Large intestine (tissue), 3 donors: ENCODE results near the gene MOB3B. TPM values are rescaled to one million over a fixed set of nuclear protein-coding genes. Genes with fewer than 3 reads are reported as not detected.

Experiments used
- DNase-seq, 2 donors: peaks; one replicate each; pipeline versions ENCODE4 v3.0.0 to v3.0.0-alpha.2; 2013
- H3K27ac ChIP-seq: one replicate; pipeline ENCODE4 v1.5.1; 2013; ENCODE audit warnings: low read length
- H3K27me3 ChIP-seq: 2 replicates; pipeline ENCODE4 v1.6.1; 2013; ENCODE audit warnings: low read length; ENCODE audit not compliant: control insufficient read depth, insufficient read depth
- H3K36me3 ChIP-seq: 2 replicates; pipeline ENCODE4 v1.6.1; 2013; ENCODE audit warnings: low read length; ENCODE audit not compliant: control insufficient read depth, insufficient read depth
- H3K4me1 ChIP-seq: one replicate; pipeline ENCODE4 v1.6.1; 2013; ENCODE audit warnings: low read length; ENCODE audit not compliant: control insufficient read depth, insufficient read depth
- H3K4me3 ChIP-seq: one replicate; pipeline ENCODE4 v1.5.1; 2013; ENCODE audit warnings: low read length
- H3K9me3 ChIP-seq: one replicate; pipeline ENCODE4 v1.6.1; 2013; ENCODE audit warnings: mild to moderate bottlenecking, low read depth, low read length, moderate library complexity; ENCODE audit not compliant: control insufficient read depth
- WGBS: methylation state at CpG from one replicate; pipeline ENCODE4 v1.1.5; 2013; ENCODE audit warnings: low lambda C conversion rate; ENCODE audit not compliant: insufficient coverage; 5-methylcytosine and 5-hydroxymethylcytosine counted together
- polyA plus RNA-seq: library from polyadenylated mRNA; unstranded; fragments of 120-200 nt; gene quantifications from one replicate; pipeline ENCODE4 v1.2.1, GENCODE V29; 2013

Gene MOB3B
- polyA plus RNA-seq, 1 donor: 34.7 TPM

- H3K4me1 ChIP-seq: peaks cover 79% of the 10 kb centered on the region
- H3K27ac ChIP-seq: peak overlapping the region; percentile 87
- H3K36me3 ChIP-seq: no peaks in the 10 kb centered on the region
- DNase-seq: peak; percentile 60 to 77
- H3K4me3 ChIP-seq: no peak overlapping the region
- no peaks in the 10 kb centered on the region for H3K27me3 ChIP-seq
- WGBS: no CpG with 5 or more reads among the region's 7 CpGs
- H3K9me3 ChIP-seq: no peaks in the 10 kb centered on the region
Measured at GRCh38 chr9:27368316-27368985, 161.2 kb downstream of the MOB3B start.

GRCh38 chr9:27367921-27368315, 161.7 kb downstream of the MOB3B start:
- H3K4me3 ChIP-seq: no peak overlapping the region
- H3K9me3 ChIP-seq: no peaks in the 10 kb centered on the region
- peak overlapping the region; percentile 87 for H3K27ac ChIP-seq
- 71% methylated on average over 2 of the region's 3 CpGs for WGBS
- no peaks in the 10 kb centered on the region for H3K27me3 ChIP-seq
- H3K36me3 ChIP-seq: no peaks in the 10 kb centered on the region
- DNase-seq: no peak
- H3K4me1 ChIP-seq: peaks cover 74% of the 10 kb centered on the region

- DNase-seq: peak in 1 of 2 donors; percentile 19
- no CpG with 5 or more reads among the region's 6 CpGs for WGBS
- Histone ChIP-seq H3K27ac (peak overlapping the region; percentile 87), H3K4me3 (no peak overlapping the region), H3K27me3 (no peaks in the 10 kb centered on the region), H3K4me1 (peaks cover 72% of the 10 kb centered on the region), H3K36me3 (no peaks in the 10 kb centered on the region), H3K9me3 (no peaks in the 10 kb centered on the region)
Measured at GRCh38 chr9:27367175-27367798, 162.3 kb downstream of the MOB3B start.

DNA sequence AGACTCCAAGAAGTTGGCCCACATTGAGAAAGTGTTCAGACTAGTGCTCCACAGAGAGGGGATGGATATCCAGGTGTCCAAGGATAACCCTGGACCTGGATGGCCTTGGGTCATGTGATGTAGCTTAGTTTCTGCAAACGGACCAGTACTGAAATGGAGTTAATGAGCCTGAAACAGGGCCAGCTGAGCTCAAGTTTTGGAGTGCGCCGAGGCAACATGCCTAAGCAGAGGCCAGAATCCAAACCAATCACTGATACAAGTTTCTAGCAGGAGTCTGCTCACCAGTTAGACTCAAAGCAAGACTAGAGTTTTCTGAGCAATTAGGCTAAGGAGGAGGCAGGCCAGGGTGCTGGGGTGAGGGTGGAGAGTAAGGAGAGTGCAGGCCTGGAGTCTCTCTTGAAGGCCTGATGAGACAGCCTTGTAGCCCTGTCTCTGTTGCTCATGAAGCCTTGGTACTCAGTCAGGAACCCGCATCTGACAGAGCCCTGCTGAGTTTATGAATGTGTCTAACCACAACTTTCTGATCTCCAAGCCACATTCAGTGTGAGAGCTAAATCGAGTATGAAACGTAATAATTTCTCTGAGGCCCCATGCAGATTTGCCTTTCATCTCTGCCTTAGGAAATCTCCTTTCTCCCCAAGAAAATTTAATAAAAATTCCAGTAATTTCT, 163.8 kb downstream of the MOB3B start:
- peaks cover 72% of the 10 kb centered on the region for H3K4me1 ChIP-seq
- DNase-seq: peak in 1 of 2 donors; percentile 46
- H3K27me3 ChIP-seq: no peaks in the 10 kb centered on the region
- no peaks in the 10 kb centered on the region for H3K9me3 ChIP-seq
- no peaks in the 10 kb centered on the region for H3K36me3 ChIP-seq
- no peak overlapping the region for H3K4me3 ChIP-seq
- H3K27ac ChIP-seq: peak overlapping the region; percentile 87
- 90% methylated on average over 2 of the region's 6 CpGs for WGBS

DNA sequence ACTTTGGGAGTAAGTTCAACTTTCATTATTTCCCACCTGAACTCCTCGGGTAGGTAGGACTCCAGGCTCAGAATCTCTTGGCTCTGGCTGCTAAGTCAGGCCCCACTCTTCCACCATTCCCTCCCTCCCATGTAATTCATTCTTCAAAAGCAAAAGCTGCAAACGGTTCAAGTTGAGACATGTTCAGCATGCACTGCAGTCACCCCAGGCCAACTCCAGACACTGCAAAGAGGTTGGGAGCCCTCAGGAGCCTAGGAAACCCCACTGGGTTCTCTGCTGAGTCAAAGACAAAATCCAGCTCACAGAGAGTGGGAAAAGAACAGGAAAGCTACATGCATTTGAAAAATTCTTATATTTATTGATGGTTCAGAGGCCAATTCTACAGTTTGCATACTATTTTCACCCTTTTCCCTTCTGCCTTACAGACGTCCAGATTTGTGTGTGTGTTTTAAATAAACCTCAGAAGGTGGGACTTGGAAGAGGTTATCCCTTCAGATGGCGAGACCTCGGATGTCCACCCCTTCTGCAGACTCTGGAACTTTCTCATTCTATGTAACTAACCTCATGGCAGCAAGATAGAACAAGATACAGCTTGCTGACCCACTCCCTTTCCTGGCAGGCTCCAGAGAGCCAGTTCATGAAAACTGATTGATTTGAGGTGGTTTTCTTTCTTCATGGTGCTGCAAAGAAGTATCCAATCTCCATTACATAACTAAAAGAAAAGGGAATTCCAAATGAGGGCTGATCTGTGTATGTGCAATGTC, 167.0 kb downstream of the MOB3B start:
- Histone ChIP-seq H3K9me3 (no peaks in the 10 kb centered on the region), H3K36me3 (peaks cover 7% of the 10 kb centered on the region), H3K4me3 (no peak overlapping the region), H3K4me1 (peaks cover 40% of the 10 kb centered on the region), H3K27ac (peak overlapping the region; percentile 61), H3K27me3 (no peaks in the 10 kb centered on the region)
- DNase-seq: peak in 1 of 2 donors; percentile 28
- WGBS: no CpG with 5 or more reads among the region's 5 CpGs

- peak; percentile 54 to 84 for DNase-seq
- WGBS: no CpG with 5 or more reads among the region's 4 CpGs
- Histone ChIP-seq H3K4me3 (no peak overlapping the region), H3K27ac (peak overlapping the region; percentile 61), H3K4me1 (peaks cover 33% of the 10 kb centered on the region), H3K9me3 (no peaks in the 10 kb centered on the region), H3K36me3 (peaks cover 11% of the 10 kb centered on the region), H3K27me3 (no peaks in the 10 kb centered on the region)
Measured at GRCh38 chr9:27361492-27361891, 168.1 kb downstream of the MOB3B start.

- no peak overlapping the region for H3K27ac ChIP-seq
- H3K27me3 ChIP-seq: no peaks in the 10 kb centered on the region
- no CpG with 5 or more reads among the region's 6 CpGs for WGBS
- no peak for DNase-seq
- H3K4me1 ChIP-seq: peaks cover 22% of the 10 kb centered on the region
- H3K36me3 ChIP-seq: peaks cover 15% of the 10 kb centered on the region
- no peak overlapping the region for H3K4me3 ChIP-seq
- no peaks in the 10 kb centered on the region for H3K9me3 ChIP-seq
Measured at GRCh38 chr9:27359763-27360162, 169.9 kb downstream of the MOB3B start.

- H3K4me1 ChIP-seq: peaks cover 29% of the 10 kb centered on the region
- H3K4me3 ChIP-seq: no peak overlapping the region
- H3K36me3 ChIP-seq: peaks cover 17% of the 10 kb centered on the region
- DNase-seq: no peak
- no peak overlapping the region for H3K27ac ChIP-seq
- no peaks in the 10 kb centered on the region for H3K27me3 ChIP-seq
- no peaks in the 10 kb centered on the region for H3K9me3 ChIP-seq
Measured at GRCh38 chr9:27358007-27358406, 171.6 kb downstream of the MOB3B start.

GRCh38 chr9:27356446-27356845, 173.2 kb downstream of the MOB3B start:
- Histone ChIP-seq H3K27me3 (no peaks in the 10 kb centered on the region), H3K27ac (no peak overlapping the region), H3K4me3 (no peak overlapping the region), H3K4me1 (peaks cover 24% of the 10 kb centered on the region), H3K9me3 (no peaks in the 10 kb centered on the region), H3K36me3 (peaks cover 20% of the 10 kb centered on the region)
- WGBS: 80% methylated on average over 1 of the region's 2 CpGs
- DNase-seq: peak in 1 of 2 donors; percentile 36

DNA sequence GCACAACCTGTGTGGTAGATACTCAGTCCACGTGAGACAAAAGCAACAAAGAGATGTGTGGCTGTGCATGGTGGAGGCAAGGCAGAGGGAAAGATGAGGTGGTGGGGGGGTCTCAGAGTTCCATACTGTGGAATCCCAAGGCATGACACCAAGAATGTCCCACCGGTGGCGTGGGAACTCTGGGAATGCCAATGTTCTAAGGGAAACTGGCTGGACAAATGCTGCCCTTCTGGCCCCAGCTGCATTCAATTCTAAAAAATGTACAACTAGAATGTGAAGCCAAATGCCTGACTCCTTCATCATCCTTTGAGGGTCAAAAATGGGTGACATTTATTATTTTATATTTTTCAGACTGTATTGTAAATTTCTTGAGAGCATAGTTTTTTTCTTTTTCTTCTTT, 174.4 kb downstream of the MOB3B start:
- DNase-seq: no peak
- H3K4me3 ChIP-seq: no peak overlapping the region
- peaks cover 20% of the 10 kb centered on the region for H3K36me3 ChIP-seq
- H3K27me3 ChIP-seq: no peaks in the 10 kb centered on the region
- peaks cover 20% of the 10 kb centered on the region for H3K4me1 ChIP-seq
- no peaks in the 10 kb centered on the region for H3K9me3 ChIP-seq
- no peak overlapping the region for H3K27ac ChIP-seq
- WGBS: no CpG with 5 or more reads among the region's 3 CpGs
